ENCODE measurements around the gene SNRPF.

The SNRPF gene

DNA sequence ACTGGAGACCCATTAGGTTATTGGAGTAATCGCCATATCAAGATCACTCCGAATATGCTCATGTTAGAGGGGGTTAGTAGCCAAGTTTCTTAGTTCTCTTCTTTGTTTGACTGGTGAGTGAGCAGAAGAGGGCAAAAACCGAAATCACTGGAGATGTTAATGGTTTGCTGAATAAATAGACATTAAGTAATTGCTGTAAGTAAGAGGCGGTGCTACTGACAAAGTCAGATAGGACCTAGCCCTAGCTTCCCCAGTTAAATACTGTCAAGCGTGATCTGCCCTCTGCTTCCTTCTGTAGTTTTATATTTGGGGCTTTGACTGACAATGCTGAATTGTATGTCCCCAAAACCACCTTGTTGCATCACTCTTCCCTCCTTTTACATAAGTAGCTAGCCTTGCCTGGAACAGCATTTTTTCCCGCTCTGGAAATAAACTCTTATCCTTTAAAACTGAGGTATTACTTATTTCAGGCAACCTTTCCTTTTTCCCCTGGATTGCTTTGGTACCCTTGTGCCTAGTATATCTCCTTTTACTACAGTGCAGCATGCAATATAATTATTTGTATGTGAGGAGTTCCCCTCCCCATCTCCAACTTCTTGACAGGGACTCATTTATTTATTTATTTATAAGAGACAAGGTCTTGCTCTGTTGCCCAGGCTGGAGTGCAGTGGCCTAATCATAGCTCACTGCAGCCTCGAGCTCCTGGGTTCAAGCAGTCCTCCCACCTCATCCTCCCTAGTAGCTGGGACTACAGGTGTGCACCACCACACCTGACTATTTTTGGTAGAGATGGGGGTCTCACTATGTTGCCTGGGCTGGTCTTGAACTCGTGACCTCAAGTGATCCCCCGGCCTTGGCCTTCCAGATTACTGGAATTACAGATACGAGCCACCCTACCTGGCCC is 1.4 kb downstream of the SNRPF start:
- DNase-seq: no peak

DNA sequence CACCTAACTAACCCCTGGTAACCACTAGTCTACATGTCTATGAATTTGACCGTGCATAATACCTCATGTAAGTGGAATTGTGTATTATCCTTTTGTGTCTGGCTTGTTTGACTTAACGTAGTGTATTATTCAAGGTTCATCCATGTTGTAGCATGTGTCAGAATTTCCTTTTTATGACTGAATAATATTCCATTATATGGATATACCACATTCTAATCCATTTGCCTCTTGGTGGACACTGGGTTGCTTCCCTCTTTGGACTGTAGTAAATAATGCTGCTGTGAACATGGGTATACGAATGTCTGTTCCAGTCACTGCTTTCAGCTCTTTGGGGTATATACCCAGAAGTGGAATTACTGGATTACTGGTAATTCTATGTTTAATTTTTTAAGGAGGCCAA is 3.3 kb downstream of the SNRPF start:
- no peak for DNase-seq

DNA sequence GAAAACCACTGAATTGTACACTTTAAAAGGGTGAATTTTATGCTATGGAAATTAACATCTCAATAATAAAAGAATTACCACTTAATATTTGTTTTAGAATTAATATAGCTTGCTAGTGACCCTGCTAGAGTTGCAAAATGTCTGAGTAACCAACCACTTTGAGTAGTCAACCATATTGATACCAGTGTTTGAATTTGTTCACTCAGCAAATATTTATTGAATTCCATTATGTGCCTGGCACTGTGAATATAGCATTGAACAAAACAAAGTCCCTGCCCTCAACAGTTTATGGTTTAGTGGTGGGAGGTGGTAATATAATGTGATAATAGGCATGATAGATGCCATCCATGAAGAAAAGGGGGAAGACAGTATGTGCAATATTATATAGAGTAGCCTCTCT is 4.6 kb downstream of the SNRPF start:
- no peak for DNase-seq

DNA sequence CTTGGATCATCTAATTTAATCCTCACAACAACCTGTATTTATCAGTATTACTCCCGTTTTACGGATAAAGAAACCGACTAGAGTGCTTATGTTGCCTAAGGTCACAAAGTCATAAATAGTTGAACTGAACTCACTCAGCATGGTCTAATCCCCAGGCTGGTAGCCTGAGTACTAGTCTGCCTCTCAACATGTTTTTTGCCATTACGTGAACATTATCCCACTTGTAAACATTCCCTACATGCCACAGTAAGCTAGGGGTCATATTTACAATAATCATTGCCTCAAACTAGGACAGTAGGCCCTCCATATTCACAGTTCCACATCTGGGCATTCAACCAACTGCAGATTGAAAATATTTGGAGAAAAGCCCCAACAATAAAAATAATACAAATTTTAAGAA is 12.1 kb downstream of the SNRPF start:
- DNase-seq: no peak

DNA sequence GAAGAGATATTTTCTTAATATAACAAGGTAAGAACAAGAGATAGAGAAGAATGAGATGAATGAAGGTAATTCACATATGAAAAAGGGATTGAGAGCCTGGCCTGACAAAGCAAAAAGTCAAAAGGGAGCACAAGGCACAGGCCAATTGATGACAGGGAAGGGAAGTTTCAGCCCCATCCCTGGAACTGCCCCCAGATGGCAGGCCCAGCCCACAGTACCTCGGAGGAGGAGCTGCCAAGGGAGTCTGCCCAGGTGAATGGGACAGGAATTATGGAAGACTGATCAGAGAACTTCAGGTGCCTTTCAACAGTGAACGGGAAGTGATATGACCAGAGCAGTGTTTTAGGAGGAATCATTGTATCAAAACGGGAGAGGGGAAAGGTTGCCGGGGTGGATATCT is 15.7 kb downstream of the SNRPF start:
- no peak for DNase-seq

DNA sequence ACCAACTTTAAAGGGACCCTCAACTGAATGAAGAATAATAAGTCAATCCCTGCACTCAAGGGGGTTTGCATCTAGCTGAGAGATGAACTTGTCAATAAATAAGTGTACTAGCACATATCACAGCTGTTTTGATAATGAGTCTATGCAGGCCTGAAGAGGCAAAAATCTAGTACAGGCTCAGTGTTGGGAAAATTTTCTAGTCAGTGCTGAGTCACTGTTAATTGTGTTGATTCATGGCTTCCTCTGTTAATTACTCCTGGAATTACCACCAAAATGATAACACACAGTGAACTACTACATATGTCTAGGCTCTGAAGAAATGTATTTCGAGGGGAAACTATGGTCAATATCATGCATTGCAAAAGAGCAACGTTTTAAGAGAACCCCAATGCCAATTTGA is 18.9 kb downstream of the SNRPF start:
- no peak for DNase-seq

DNA sequence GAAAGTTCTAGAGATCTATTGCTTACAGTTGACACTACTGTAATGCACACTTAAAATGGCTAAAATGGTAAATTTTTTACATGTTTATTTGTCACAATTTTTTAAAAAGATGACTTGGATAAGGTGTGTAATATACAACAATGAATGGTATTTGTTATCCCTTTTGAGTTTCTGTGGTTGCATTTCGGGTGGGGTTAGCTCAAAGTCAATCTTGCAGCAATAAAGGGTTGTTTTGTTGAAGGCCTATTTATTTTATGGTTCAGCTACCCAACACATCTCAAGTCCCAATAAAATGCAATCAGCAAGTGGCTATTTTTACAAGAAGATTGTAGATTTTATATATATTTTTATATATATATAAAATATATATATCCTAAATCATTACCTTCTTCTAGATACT is 22.1 kb downstream of the SNRPF start:
- DNase-seq: no peak

DNA sequence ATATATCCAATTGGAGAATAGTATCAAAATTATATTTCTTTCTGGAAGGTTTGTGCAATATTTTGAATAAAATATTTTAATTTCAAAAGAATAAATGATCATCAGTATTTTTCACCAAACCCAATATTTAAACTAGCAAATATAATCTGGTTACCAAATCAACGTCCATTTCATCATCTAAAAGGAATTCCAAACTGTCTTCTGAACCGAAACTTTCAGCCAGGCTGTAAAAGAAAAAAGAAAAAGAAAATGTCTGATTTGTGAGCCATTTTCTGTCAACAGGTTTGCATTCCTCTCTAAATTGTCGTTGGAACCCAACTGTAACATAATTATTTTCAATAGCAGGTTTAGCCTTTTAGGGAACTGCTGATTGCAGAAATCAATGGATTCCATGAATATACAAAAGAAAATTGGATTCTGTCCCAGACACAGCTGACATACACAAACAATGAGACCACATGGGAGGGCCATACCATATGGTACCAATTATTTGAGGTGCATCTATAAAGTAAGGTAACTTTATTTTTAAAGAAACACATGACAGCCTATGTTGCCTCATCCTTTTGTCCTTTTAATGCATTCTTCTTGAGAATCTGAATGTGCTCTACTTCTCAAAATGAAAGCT is 22.7 kb downstream of the SNRPF start:
- DNase-seq: peak; percentile 59

DNA sequence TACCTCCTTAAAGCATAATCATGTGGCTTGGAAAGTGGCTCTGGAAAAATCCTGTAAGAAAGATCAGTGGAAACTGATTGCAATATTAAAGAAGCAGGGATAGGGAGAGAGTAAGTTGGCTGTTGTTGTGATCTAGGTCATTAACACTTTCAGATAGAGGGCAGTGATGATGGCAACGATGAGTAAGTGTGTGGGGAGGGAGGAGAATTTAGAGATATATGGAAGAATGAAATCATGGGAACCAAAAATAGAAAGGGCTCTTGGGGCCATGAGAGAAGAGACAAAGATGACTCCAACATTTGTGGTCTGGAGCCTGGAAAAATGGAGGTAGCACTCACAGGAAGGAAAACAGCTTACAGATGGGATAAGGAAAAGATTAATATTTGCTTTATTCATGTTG is 23.3 kb downstream of the SNRPF start:
- no peak for DNase-seq

DNA sequence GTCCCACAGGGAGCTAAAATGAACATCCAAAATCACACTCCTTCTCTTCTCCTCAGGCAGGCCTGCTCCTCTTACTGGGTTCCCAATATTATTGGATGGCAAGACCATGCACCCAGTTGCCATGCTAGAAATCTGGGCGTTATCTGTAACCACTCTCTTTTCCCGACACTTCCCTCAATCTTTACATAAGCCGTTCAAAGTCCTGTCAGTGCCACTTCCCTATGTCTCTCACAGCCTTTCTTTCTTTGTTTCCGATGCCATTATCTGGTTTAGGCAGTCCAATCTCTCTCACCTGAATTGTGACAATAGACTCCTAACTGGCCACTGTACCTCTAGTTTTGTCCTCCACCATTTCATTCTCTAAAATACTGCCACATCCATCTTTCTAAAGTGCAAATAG is 24.1 kb downstream of the SNRPF start:
- DNase-seq: no peak

DNA sequence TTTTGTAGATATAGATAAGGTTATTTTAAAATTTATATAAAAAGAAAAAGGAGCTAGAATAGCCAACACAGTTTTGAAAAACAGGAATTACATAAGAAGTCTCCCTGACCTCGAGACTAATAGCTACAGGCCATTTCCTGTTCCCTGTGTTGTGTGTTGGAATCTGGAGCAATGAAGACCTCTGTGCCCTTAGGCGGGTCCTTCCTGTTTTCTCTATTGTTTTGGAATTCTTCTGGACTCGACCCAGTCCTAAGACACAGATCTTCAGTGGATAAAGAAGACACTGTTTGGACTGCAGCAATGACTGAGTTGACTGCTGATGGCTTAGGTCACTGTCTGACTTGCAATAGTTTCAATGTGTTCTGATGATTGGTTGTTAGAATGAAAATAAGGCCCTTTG is 26.2 kb downstream of the SNRPF start:
- DNase-seq: no peak

DNA sequence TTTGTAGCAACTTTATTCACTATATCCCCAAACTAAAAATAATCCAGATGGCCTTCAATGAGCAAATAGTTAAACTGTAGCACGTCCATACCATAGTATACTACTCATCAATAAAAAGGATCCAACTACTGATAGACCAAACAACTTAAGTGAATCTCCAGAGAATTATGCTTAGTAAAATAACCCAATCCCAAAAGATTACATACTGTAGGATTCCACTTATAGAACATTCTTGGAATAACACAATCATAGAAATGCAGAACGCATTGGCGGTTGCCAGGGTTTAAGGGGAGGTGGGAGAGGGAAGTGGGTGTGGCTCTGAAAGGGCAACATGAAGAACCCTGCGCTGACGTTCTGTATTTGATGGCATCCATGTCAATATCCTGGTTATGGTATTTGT is 28.6 kb downstream of the SNRPF start:
- DNase-seq: no peak

DNA sequence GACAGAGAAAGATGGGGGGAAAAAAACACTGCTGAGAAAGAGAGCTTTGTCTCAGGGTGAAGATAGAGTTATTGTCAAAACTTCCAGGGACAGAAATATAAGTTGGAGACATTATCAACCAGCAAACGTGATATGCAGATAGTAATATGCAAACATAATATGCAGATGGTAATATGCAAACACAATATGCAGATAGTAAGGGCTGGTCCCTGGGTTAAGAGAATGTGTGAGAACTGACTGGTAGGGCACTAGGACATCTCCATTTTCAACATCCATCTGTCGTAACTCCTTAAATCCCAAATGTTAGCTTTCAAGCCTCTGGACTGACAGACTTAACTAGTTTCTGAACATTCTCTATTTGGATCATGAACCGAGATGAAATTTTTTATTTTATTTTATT is 32.2 kb downstream of the SNRPF start:
- no peak for DNase-seq

DNA sequence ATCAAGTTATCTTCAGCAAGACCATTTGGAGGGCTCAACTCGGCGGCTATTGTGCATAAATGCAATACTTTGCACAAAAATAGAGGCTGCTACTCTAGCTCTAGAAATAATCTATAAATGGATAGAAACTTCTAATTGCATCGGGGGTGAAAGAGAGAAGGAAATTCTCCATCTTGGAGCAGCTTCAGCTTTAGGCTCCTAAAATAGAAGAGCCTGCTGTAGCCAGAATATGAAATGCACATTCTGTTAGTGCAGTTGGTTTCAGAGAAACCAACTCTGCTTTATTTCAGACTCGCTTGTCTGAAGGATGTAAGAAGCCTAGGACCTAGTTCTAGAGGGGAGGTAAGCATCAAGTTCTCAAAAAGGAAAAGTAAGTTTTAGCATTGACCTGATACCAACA is 38.1 kb downstream of the SNRPF start:
- no peak for DNase-seq

DNA sequence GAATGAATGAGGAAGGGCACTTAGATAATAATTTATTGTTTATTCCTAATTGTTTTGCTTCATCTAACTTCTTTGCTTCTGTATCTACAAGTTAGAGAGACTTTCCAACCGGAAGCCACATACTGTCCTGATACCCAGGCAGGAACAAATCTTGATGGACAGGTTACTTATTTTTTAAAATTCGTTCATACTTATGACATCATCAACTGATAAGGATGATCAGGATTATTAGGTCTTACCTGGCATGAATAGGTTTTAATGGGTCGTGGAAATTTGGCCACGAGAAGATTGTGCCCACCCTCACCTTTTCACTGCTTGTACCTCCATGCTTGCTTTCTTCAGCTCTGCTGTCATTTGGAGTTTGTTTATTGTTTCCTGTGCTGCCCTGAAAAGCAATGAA is 39.3 kb downstream of the SNRPF start:
- DNase-seq: no peak

DNA sequence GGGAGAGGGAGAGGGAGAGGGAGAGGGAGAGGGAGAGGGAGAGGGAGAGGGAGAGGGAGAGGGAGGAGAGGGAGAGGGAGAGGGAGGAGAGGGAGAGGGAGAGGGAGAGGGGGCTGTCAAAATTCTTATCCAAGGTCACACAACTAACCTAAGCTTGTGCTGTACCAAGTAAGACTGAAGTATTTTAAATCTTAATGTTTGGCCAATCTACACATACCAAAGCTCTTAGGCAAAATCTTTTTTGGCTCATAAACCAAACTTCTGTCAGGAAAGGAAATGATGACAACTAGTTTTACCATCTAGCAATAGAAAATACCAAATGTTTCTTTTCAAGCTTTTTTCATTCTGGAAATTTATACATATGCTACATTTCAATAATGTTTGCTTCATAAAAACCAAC is 49.8 kb downstream of the SNRPF start:
- no peak for DNase-seq

DNA sequence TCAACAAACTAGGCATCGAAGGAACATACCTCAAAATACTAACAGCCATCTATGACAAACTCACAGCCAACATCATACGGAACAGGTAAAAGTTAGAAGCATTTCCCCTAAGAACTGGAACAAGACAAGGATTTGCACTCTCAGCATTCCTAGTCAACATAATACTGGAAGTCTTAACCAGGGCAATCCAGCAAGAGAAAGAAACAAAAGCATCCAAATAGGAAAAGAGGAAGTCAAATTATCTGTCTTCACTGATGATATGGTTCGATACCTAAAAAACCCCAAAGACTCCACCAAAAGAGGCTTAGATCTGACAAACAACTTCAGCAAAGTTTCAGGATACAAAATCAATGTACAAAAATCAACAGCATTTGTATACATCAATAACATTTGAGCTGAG is 51.1 kb downstream of the SNRPF start:
- DNase-seq: no peak
